A549 (cell line): ENCODE results near the gene PLEKHG3. TPM values are rescaled to one million over a fixed set of nuclear protein-coding genes. Genes with fewer than 3 reads are reported as not detected.

Source experiments
- ATAC-seq, 2 experiments: fragments of 200-7000 bp in 1 of 2; fragments of >200 bp in 1 of 2; cut with Nextera tagmentation in 1 of 2; cut with Tn5 transposase in 1 of 2; 3 replicates each; pipeline versions ENCODE4 v1.8.0 to v1.9.1; 2018 to 2020; ENCODE audit warnings: mild to moderate bottlenecking in 1 of 2, moderate library complexity in 1 of 2
- CTCF ChIA-PET: fragments of 300-600 bp; sonication (Branson Sonifier 250); formaldehyde crosslinking; extraction: SDS; loops from one replicate; lab custom pipeline; 2021; ENCODE audit warnings: antibody characterized with exemption, inconsistent platforms; lab: Yijun Ruan, JAX
- POLR2A ChIA-PET: fragments of 350-600 bp; formaldehyde crosslinking; extraction: SDS; loops from one replicate; lab custom pipeline; 2021; ENCODE audit warnings: antibody characterized with exemption, inconsistent platforms; lab: Yijun Ruan, JAX
- DNase-seq, 2 experiments: peaks; one replicate each; pipeline versions ENCODE4 v3.0.0 to v3.0.0-alpha.2; 2011 to 2016; ENCODE audit warnings: low read depth in 1 of 2, low spot score in 1 of 2
- FAIRE-seq: peaks from 2 replicates; lab custom pipeline; 2011; peaks lifted over from hg19 to GRCh38; lab: Jason Lieb, UNC
- H3K27ac ChIP-seq, 2 experiments: fragments of >200 bp; sonication (Bioruptor Twin); formaldehyde crosslinking; 3 replicates each; pipeline ENCODE4 v1.5.1; 2016 to 2017
- H3K4me1 ChIP-seq: fragments of >200 bp; sonication (Bioruptor Twin); formaldehyde crosslinking; 3 replicates; pipeline ENCODE4 v1.6.1; 2016
- H3K4me2 ChIP-seq: fragments of >200 bp; sonication (Bioruptor Twin); formaldehyde crosslinking; 3 replicates; pipeline ENCODE4 v1.6.1; 2016
- H3K4me3 ChIP-seq: fragments of >200 bp; sonication (Bioruptor Twin); formaldehyde crosslinking; 3 replicates; pipeline ENCODE4 v1.5.1; 2016
- H3K9me3 ChIP-seq: fragments of >200 bp; sonication (Bioruptor Twin); formaldehyde crosslinking; 3 replicates; pipeline ENCODE4 v1.6.1; 2016
- BCL3 ChIP-seq: fragments of >200 bp; sonication (Bioruptor Twin); formaldehyde crosslinking; IDR thresholded peaks from 3 replicates; pipeline ENCODE4 v1.6.1; 2016
- BHLHE40 ChIP-seq: IDR thresholded peaks from 2 replicates; pipeline ENCODE4 v1.6.1; 2012; ENCODE audit warnings: low read depth, low read length, inconsistent platforms
- CEBPB ChIP-seq, 2 experiments: fragments of >200 bp in 1 of 2; sonication (Bioruptor Twin) in 1 of 2; formaldehyde crosslinking in 1 of 2; IDR thresholded peaks; 2 replicates each; pipeline ENCODE4 v1.6.1; 2012 to 2016
- EHF ChIP-seq: fragments of 250-450 bp; sonication (Bioruptor Pico); IDR thresholded peaks from 2 replicates; pipeline ENCODE4 v1.5.0; 2020; ENCODE audit warnings: mild to moderate bottlenecking
- EP300 ChIP-seq, 2 experiments: fragments of >200 bp; sonication (Bioruptor Twin); formaldehyde crosslinking; IDR thresholded peaks; 2 replicates in 1 of 2; 3 replicates in 1 of 2; pipeline ENCODE4 v1.6.1; 2016 to 2017
- ESRRA ChIP-seq: fragments of 150-350 bp; IDR thresholded peaks from 2 replicates; pipeline ENCODE4 v1.6.1; 2014; ENCODE audit warnings: mild to moderate bottlenecking, low read length, borderline replicate concordance
- FOSL2 ChIP-seq, 2 experiments: fragments of 450-650 bp in 1 of 2; fragments of >200 bp in 1 of 2; sonication (Bioruptor Twin) in 1 of 2; formaldehyde crosslinking; IDR thresholded peaks; 2 replicates each; pipeline versions ENCODE4 v1.5.0 to v1.6.1; 2016 to 2020; ENCODE audit warnings: mild to moderate bottlenecking in 1 of 2, moderate library complexity in 1 of 2
- FOXS1 ChIP-seq: fragments of 250-450 bp; sonication (Bioruptor Pico); IDR thresholded peaks from 2 replicates; pipeline ENCODE4 v1.5.0; 2020; ENCODE audit warnings: mild to moderate bottlenecking, moderate library complexity
- GATA3 ChIP-seq: IDR thresholded peaks from 2 replicates; pipeline ENCODE4 v1.6.1; 2012; ENCODE audit warnings: borderline replicate concordance
- HDAC2 ChIP-seq: fragments of 200-600 bp; sonication (generic); IDR thresholded peaks from 2 replicates; pipeline ENCODE4 v1.6.1; 2016
- JUN ChIP-seq, 2 experiments: fragments of >200 bp; sonication (Bioruptor Twin); formaldehyde crosslinking; IDR thresholded peaks; 2 replicates in 1 of 2; 3 replicates in 1 of 2; pipeline ENCODE4 v1.6.1; 2016 to 2017
- JUNB ChIP-seq: fragments of >200 bp; sonication (Bioruptor Twin); formaldehyde crosslinking; IDR thresholded peaks from 2 replicates; pipeline ENCODE4 v1.6.1; 2016
- KDM1A ChIP-seq: fragments of 200-600 bp; sonication (generic); IDR thresholded peaks from 2 replicates; pipeline ENCODE4 v1.6.1; 2016; ENCODE audit warnings: low read depth, mild to moderate bottlenecking
- MAFK ChIP-seq: fragments of 450-650 bp; IDR thresholded peaks from 2 replicates; pipeline ENCODE4 v1.6.1; 2014; ENCODE audit not compliant: partially characterized antibody
- MYC ChIP-seq: IDR thresholded peaks from 2 replicates; pipeline ENCODE4 v1.6.1; 2012; ENCODE audit warnings: mild to moderate bottlenecking, inconsistent platforms, low read length, improper control_type of control experiment, borderline replicate concordance
- NR3C1 ChIP-seq: fragments of >200 bp; sonication (Bioruptor Twin); formaldehyde crosslinking; IDR thresholded peaks from 3 replicates; pipeline ENCODE4 v1.6.1; 2017
- PHF8 ChIP-seq: fragments of 200-600 bp; sonication (generic); IDR thresholded peaks from 2 replicates; pipeline ENCODE4 v1.6.1; 2016; ENCODE audit warnings: low read depth, mild to moderate bottlenecking, antibody characterized with exemption, moderate library complexity, borderline replicate concordance
- RAD21 ChIP-seq, 2 experiments: fragments of >200 bp in 1 of 2; sonication (Bioruptor Twin) in 1 of 2; formaldehyde crosslinking in 1 of 2; IDR thresholded peaks in 1 of 2; conservative IDR thresholded peaks in 1 of 2; 2 replicates in 1 of 2; 3 replicates in 1 of 2; pipeline ENCODE4 v1.6.1; 2012 to 2018; ENCODE audit warnings: inconsistent platforms in 1 of 2
- RNF2 ChIP-seq: fragments of 200-600 bp; sonication (generic); IDR thresholded peaks from 2 replicates; pipeline ENCODE4 v1.6.1; 2016; ENCODE audit warnings: low read depth, mild to moderate bottlenecking, antibody characterized with exemption, moderate library complexity, borderline replicate concordance
- SMC3 ChIP-seq: fragments of >200 bp; sonication (Bioruptor Twin); formaldehyde crosslinking; IDR thresholded peaks from 3 replicates; pipeline ENCODE4 v1.6.1; 2018; ENCODE audit warnings: inconsistent platforms
- TFCP2L1 ChIP-seq: fragments of 250-450 bp; sonication (Bioruptor Pico); IDR thresholded peaks from 2 replicates; pipeline ENCODE4 v1.5.0; 2021; ENCODE audit warnings: mild to moderate bottlenecking
- USF2 ChIP-seq: fragments of 450-650 bp; IDR thresholded peaks from 2 replicates; pipeline ENCODE4 v1.6.1; 2014; ENCODE audit warnings: antibody characterized with exemption
- ZC3H11A ChIP-seq: fragments of 450-650 bp; IDR thresholded peaks from 2 replicates; pipeline ENCODE4 v1.6.1; 2014; ENCODE audit warnings: antibody characterized with exemption, mild to moderate bottlenecking
- ZNF302 ChIP-seq: fragments of 250-450 bp; sonication (Bioruptor Pico); IDR thresholded peaks from 2 replicates; pipeline ENCODE4 v1.9.0; 2021; ENCODE audit warnings: inconsistent platforms, mild to moderate bottlenecking, moderate library complexity
- WGBS: methylation state at CpG from one replicate; pipeline ENCODE4 v1.1.6; 2017; ENCODE audit errors: missing lambda C conversion rate; 5-methylcytosine and 5-hydroxymethylcytosine counted together
- polyA plus RNA-seq, 4 experiments: library from polyadenylated mRNA; depleted of rRNA in 3 of 4; stranded (reverse); fragments of >200 nt; fragmentation: RNase III in 1 of 4; extraction: RNeasy Plus Mini Kit Qiagen cat#74134 plus additional on column Dnase treatment in 1 of 4; gene quantifications; 2 replicates in 3 of 4; 3 replicates in 1 of 4; pipeline ENCODE4 v1.2.3, GENCODE V29; 2011 to 2017

Gene PLEKHG3
- polyA plus RNA-seq, 2 of the 4 experiments (the other 2 are of a cell fraction), result 21.9 to 30.5 TPM

- TF ChIP-seq EHF (CRISPR knock-in tag) (no peak), JUNB (peak; percentile 77), BCL3 (peak; percentile 54; the same call in 1 of the 3 replicates), GATA3 (peak; percentile 77), FOSL2 (IDR thresholded peaks at IDR 0.05) (peak; percentile 58), FOSL2 (CRISPR knock-in tag; IDR thresholded peaks at IDR 0.05) (peak; percentile 81), EP300 (IDR thresholded peaks at IDR 0.05) (peak; percentile 63 to 81; a peak in 3 of 5 replicates), USF2 (no peak), NR3C1 (no peak), ZNF302 (CRISPR knock-in tag) (no peak), BHLHE40 (no peak), ZC3H11A (no peak), CEBPB (IDR thresholded peaks at IDR 0.05) (peak; percentile 70 to 82; a peak in 3 of 4 replicates), SMC3 (peak; percentile 24; the same call in 1 of the 3 replicates), JUN (IDR thresholded peaks at IDR 0.05) (peak; percentile 59 to 74; a peak in 3 of 5 replicates), TFCP2L1 (CRISPR knock-in tag) (no peak), RAD21 (conservative IDR thresholded peaks at IDR 0.05 in 1 of 2, IDR thresholded peaks at IDR 0.05 in 1 of 2) (peak; percentile 10 to 40; a peak in 2 of 5 replicates), MYC (peak; percentile 54), ESRRA (no peak)
- TF ChIP-seq, all 56 proteins: peak for 10
- H3K4me1 ChIP-seq, result peaks cover 84% of the 10 kb centered on the region
- no peaks in the 10 kb centered on the region for H3K9me3 ChIP-seq
- H3K27ac ChIP-seq, result peak overlapping the region; percentile 92 to 93
- H3K4me2 ChIP-seq, result peak overlapping the region; percentile 88
- peak; percentile 26 to 47; a peak in 3 of 6 replicates for ATAC-seq
- peak; percentile 71 to 82 for DNase-seq
- ChIA-PET CTCF (interaction anchor here (0.7 to 7.4 kb wide), 26 partner anchors 9 to 248 kb away, joined by 3 to 147 read pairs (median 4); partner anchors contain the start of genes HSPA2 and PLEKHG3), POLR2A (interaction anchor here (0.6 to 2.0 kb wide), 4 partner anchors 51 to 218 kb away, joined by 3 to 10 read pairs (median 4); partner anchors contain the start of gene HSPA2)
- no peak overlapping the region for H3K4me3 ChIP-seq
- peak; percentile 43 for FAIRE-seq
- WGBS, result 50% methylated on average over 6 of the region's 7 CpGs
Measured at GRCh38 chr14:64758691-64759554, 54.7 kb downstream of the PLEKHG3 start.

- peaks cover 90% of the 10 kb centered on the region for H3K4me1 ChIP-seq
- H3K4me3 ChIP-seq, result no peak overlapping the region
- ChIA-PET CTCF (interaction anchor here (0.7 to 7.4 kb wide), 28 partner anchors 10 to 219 kb away, joined by 3 to 147 read pairs (median 4); partner anchors contain the start of genes HSPA2 and PLEKHG3), POLR2A (interaction anchor here (0.6 to 2.0 kb wide), 3 partner anchors 105 to 219 kb away, joined by 3 to 10 read pairs (median 4); partner anchors contain the start of gene HSPA2)
- H3K27ac ChIP-seq, result peak overlapping the region; percentile 92 to 93
- peak overlapping the region; percentile 88 for H3K4me2 ChIP-seq
- ATAC-seq, result no peak
- TF ChIP-seq FOSL2 (IDR thresholded peaks at IDR 0.05), result no peak
- TF ChIP-seq FOSL2 (CRISPR knock-in tag; IDR thresholded peaks at IDR 0.05), result no peak
- no peak for TF ChIP-seq FOXS1 (CRISPR knock-in tag)
- TF ChIP-seq JUN (IDR thresholded peaks at IDR 0.05), result no peak
- TF ChIP-seq KDM1A, result no peak
- no peak for TF ChIP-seq RNF2
- no peak for TF ChIP-seq HDAC2
- no peak for TF ChIP-seq MAFK
- TF ChIP-seq PHF8, result no peak
- TF ChIP-seq BCL3, result no peak
- TF ChIP-seq EHF (CRISPR knock-in tag), result no peak
- no peak for DNase-seq
- WGBS, result 89% methylated on average over 6 of the region's 6 CpGs
- H3K9me3 ChIP-seq, result no peaks in the 10 kb centered on the region
- FAIRE-seq, result no peak
Measured at GRCh38 chr14:64759555-64759938, 55.3 kb downstream of the PLEKHG3 start.
